ENCODE results near the gene ZMIZ1.

Gene ZMIZ1

DNA sequence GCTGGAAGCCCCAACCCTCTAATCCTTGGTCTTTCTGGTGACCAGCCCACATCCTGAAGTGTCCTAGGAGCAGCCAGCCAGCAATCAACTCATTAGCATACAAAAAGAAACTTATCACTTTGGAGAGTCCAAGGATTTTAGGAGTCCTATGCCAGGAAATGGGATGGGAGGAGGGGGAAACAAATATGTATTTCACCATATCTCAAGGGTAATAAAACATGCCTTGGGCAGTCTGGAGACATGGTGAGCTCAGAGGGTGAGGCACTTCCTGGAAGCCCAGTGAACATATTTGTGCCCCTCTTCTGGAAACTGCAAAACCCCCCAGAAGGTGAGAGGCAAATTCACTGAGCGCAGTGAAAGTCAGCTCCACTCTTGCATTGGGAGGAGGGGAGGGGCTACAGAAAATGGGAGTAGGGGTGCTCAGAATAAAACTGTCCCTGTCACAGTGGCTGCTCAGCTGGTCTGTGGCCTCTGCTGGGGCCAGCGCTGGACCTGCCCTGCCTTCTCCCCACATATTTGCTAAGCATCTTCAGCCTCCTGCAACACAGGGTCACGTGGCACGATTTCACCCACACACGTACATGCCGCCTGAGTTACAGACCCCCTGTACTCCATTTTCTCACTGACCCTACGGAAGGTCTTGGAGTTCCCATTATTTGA lies 17.7 kb upstream of the ZMIZ1 start:
- no peak for DNase-seq (ENCODE audit: low read depth in 2 of 2)

DNA sequence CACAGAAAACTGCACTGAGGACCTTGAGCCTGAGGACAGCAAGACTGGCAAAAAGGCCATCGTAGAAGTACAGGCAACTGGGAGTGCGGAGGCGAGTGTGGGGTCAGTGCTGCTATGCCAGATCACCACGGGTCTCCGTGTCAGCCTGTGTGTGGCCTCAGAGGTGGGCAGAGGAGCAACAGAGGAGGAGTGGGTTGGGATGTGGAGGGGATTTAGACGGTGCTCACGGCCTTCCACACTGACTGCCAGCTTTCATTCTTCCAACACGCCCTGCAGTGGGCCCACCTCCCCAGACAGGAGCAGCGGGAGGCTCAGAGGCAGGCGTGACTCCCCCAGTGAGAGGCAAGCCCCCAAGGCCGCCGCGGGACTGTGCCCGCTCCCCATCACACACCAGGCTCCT lies 17.0 kb upstream of the ZMIZ1 start:
- no peak for DNase-seq (ENCODE audit: low read depth in 2 of 2)

DNA sequence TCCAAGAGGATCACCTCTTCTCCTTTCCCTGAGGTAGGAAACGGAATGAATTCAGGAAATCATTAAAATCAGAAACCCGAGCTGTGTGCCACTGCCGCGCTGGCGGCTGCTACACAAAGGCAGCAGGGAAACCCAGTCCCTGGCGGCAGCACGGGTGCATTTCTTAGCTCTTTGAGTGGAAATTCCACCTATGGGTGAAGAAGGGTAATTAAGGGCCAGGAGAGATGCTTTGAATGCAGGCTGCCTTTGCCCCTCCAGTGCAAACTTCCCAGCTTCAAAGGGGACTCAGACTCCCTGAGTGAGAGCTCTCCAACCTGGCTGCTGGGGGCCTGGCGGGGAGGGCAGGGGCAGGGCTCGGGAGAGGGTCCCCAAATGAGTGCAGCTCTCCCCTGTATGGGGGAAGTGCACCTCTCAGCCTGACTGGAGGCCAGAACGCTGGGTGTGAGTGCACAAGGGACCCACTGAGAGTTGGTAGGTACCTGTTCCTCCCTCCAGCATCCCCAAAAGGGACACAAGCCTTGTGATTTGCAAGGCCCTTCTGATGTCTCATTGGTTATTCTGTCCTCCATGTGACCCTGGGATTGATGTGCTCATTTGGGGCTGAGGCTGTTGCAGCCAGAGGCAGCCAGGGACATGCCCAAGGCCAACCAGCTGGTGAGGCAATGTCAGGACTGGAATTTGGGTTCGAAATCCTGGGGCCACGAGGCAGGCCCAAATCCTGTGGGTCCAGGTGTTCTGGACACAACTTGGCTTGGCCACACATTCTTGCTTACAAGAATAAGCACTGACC lies 16.3 kb upstream of the ZMIZ1 start:
- no peak for DNase-seq (ENCODE audit: low read depth in 2 of 2)

DNA sequence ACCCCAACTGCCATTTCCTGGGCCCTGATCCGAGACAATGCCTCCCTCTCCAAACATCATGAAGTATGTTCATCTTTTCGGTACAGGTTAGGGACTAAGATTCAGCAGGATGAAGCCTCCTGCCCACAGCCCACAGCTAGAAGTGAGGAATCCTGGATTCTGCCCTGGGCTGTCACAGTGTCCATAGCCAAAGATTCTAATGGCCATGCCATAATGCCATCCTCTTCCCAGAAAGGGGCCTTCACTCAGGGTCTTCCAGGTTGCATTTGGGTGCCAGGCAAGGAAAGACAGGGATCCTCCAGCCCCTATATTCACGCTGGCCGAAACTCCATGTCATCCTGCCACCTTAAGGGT lies 15.7 kb upstream of the ZMIZ1 start:
- DNase-seq (ENCODE audit: low read depth in 2 of 2) = no peak

DNA sequence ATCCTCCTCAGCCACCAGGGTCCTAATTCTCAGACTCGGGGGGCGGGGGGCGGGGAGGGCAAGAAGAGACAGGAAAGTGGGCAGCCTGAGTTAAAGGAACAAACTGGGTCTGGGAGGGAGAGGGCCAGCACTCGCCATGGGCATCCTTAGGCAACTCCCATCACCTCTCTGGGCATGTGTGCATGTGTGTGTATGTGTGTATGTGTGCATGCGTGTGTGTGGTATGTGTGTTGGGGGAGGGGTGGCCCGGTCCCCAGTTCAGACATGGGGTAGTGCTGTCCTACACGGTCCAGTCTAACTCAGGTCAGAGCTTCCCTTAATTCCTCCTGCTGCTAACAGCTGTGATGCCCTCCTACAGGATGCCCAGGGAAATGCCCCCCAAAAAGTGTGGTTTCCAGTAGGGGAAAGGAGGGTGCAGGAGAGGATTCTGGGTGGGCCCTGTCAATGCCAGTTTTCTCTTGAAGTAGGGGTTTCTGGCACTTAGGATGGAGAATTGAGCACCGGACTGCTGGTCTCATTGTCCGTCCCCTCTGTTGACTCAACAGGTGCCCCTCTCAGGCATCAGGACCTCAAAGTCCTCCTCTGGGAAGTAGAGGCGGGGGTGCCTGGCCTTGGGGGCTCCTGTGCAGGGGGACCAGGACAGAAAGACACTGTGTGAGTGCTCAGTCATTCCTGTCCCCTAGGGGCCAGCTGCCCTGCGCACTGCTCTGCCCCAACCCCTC lies 15.1 kb upstream of the ZMIZ1 start:
- no peak for DNase-seq (ENCODE audit: low read depth in 2 of 2)

DNA sequence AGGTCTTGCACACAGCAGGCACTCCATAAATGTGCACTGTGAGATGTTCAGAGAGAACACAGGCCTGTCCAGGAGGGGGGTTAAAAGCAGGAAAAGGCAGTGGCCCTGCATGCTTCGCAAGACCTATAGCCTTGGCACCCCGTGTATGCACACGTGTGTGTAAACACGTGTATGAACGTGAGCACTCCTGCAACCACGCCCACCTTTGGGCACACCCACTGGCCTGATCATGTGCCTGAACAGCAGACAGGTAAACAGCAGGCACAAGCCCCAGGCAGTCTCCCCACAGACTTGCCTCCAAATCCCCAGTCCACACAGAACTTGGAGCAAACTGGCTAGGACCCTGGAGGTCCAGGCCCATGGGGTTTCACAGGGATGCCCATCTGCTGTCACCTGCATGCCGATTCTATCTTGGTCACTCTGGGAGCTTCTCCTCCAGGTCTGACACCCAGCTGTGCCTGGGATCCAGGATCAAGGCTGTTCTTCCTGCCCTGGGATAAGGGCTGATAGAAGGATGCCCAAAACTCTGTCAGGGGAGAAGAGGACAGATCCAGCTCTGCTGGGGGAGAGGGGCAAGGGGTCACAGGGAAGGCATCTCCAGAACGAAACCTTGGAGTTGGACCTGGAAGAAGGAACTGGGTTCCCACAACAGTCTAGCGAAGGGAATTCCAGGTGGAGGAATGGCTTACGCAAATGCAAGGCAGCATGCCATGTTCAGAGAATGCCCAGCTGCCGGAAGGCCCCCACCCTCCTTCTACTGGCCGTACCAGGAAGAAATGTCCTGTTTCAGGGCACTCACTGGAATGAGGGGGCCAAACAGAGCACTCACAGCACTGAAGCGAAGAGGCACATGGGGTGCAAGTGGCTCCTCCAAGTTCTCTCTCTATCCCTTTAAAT lies 14.3 kb upstream of the ZMIZ1 start:
- DNase-seq (ENCODE audit: low read depth in 2 of 2) = no peak

DNA sequence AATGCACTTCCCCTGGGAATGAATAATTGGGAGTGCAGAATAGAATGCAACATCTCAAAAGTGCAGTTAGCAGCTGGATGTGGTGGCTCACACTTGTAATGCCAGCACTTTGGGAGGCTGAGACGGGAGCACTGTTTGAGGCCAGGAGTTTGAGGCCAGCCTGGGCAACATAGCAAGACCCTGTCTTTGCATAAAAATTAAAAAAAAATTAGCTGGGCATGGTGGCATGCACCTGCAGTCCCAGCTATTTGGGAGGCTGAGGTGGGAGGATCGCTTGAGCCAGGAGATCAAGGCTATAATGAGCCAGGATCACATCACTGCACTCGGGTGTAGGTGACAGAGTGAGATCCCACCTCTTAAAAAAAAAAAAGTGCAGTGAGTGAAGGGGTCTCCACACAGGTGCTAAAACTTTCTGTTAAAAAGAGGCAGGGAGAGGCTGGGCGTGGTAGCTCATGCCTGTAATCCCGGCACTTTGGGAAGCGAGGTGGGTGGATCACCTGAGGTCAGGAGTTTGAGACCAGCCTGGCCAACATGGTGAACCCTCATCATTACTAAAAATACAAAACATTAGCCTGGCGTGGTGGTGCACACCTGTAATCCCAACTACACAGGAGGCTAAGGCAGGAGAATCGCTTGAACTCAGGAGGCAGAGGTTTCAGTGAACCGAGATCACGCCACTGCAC lies 13.5 kb upstream of the ZMIZ1 start:
- no peak for DNase-seq (ENCODE audit: low read depth in 2 of 2)

DNA sequence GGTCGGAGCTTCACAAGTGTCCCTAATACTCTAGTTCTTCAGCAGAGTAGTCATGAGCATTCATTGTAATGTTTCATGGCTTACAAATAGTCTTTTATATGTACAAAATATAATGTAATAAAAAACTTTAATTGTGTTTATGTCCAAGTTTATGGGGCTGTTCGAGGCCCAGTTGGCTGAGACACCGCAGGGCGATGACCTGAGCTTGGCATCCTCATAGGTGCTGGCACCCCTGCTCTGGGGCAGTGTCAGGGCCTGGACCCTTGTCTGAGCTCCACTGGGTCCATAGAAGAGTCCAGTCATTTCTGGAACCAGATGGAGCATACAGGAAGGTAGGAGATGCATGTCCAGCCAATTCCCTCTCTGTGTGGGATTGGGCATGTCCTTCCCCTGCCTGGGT lies 12.9 kb upstream of the ZMIZ1 start:
- no peak for DNase-seq (ENCODE audit: low read depth in 2 of 2)

DNA sequence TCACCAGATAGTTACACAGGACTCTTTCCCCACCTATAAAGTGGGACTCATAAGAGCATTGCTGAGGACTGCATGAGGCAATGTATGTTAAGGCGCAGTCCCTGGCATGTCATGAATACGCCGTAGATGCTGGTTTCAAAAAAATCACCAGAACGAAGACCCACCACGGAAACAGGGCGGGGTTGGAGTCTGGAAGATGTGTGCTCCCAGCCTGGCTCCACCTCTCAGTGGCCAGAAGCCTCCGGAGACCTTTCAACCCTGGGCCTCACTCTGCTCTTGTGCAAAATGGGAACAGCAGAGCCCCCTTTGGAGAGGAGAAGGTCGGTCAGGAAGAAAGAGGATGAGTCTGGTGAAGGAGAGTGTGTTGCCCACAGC lies 12.4 kb upstream of the ZMIZ1 start:
- no peak for DNase-seq (ENCODE audit: low read depth in 2 of 2)

DNA sequence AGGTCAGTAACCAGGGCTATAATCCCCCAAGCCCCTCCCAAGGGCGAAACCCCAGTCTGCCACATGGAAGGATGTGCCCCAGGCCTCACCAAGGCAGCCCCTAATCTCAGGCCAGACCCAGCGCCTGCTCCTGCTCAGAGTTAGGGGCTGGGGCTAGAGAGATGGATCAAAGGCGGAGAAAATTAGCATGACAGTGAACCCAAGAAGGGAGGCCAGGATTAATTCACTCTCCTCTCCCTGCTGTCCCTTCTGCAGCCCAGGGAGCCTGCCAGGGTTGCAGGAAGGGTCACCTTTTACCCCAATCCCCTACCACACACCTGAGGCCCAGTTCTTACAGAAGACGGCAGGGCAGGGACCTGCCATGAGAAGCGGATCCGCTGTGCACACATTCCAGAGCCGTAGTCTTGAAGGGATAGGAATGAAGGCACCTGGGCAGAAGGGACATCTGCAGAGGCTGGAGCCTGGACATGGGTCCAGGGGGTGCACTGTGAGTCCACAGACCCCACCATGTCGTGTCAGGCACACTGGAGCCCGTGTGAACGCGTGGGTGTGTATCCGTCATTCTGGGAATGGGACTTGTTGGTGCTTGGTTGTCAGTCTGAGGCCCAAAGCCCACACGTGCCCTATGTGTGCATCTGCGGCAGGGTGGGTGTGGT lies 11.9 kb upstream of the ZMIZ1 start:
- DNase-seq (ENCODE audit: low read depth in 2 of 2) = no peak

DNA sequence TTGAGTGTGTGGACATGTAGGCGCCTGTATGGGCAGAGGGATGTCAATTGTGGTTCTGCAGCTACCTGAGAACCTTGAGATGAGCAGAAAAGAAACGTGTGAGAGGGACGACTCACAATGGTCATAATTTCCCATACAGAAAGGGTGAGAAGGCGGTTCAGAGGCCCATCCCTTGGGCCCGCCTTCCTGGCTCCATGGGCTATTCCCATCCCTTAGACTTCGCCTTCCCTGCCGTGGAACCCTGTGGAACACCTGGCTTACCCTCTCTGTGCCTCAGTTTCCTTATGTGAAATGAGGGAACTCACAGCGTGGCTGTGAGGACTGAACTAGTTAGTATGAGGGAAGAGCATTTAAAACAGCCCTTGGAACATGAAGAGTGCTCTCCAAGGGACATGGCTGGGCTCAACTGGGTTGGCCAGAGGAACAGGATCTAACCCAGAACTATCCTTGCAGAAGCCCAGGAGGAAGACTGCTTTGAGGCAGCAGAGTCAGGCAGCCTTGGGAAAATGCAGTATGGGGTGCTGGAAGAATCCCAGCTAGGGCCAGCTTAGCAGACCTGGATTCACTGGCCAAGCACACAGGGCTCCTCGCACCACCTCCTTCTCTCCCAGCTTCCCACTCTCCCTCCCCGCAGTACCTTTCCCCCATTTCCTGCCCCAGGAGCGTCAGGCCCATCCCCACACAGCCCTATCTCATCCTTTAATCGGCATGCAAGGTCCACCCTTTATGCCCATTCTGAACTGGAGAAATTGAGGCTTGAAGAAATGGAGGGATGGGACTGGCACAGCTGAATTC lies 11.1 kb upstream of the ZMIZ1 start:
- DNase-seq (ENCODE audit: low read depth in 2 of 2) = no peak

DNA sequence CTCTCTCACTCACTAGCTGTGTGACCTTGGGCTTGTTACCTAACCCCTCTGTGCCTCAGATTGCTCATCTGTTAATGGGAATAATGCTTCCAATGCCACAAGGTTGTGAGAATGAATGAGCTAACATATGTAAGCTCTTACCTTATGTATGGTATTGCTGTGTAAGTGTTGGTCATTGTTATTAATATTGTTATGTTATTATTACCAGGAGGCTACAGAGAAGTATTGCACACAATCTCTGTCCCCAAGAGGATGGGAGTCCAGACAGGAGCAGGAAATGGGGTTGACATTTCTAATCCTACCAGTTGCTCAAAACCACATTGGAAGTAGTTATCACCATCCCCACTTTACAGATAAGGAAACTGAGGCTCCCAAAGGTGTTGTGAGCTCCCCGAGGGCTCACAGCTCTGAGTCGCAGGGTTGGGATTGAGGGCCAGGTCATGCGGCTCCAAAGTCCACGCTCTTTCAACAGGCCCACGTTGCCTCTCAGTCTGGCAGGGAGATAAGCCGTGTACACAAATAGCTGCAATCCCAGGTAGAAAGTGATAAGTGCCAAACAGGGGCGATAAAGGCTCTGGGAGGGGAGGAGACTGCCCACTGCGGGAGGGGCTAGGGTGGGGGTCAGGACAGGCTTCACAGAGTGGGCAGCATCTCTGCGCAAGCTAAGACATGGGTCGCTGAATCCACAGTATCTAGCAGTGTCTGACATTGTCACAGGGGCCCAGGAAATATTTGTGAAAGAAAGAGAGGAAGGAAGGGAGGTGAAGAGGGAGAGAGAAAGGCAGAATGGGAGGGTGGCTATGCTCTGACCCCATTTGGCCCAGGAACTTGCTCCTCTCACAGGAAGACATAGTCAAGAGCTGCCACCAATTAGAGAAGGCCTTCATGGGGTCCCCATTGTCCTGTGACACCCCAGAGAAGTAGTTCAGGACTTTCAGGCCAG lies 9.6 kb upstream of the ZMIZ1 start:
- DNase-seq (ENCODE audit: low read depth in 2 of 2) = no peak

DNA sequence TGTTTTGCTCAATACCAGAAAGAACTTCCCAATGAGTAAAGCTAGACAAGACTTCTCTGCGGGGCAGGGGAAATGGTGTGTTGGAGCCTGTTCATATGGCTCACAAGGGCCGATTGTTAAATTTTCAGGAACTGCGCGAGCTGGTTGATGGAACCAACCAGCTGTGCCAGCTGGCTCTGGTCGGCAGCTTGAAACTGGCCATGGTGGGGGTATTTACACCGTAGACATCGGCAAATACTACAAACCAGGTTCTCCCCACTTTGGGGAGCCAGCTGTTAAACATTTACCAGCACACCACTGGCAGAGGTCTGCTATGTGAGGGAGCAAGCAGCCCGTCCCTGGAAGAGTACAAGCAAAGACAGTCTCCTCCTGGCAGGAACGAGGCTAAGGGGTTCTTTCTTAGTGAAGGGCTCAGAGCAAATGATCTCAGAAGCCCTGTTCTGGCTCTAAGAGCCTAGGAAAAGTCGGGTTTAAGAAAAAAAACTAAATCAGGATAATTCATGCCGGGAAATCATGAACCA lies 8.8 kb upstream of the ZMIZ1 start:
- DNase-seq (ENCODE audit: low read depth in 2 of 2) = no peak

DNA sequence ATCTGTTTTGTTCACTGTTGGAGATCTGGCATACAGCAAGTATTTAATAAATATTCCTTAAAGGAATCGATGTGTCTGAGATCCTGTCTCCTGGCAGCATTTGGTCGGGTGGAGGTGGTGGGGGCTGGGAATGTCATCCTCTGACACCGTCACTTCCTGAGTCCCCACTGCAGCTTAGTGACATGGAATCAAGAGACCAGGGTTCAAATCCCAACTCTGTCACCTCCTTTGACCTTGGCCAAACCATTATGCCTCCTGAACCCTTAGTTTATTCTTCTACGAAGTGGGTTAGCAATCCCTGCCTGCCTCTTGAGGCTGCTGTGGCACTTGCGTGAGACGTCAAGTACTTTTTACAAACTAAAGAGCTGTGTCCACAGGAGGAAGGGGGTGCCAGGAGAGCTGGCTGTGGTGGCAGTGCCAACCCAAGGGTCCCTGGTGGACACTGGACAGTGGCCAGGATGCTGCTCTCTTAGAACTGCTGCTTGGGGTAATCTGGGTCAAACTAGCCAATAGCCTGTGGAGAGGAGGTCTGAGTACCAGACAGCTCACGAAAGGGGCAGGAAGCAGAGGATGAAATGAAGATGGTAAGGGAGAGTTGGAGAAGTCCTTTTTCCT lies 8.0 kb upstream of the ZMIZ1 start:
- DNase-seq (ENCODE audit: low read depth in 2 of 2) = no peak

DNA sequence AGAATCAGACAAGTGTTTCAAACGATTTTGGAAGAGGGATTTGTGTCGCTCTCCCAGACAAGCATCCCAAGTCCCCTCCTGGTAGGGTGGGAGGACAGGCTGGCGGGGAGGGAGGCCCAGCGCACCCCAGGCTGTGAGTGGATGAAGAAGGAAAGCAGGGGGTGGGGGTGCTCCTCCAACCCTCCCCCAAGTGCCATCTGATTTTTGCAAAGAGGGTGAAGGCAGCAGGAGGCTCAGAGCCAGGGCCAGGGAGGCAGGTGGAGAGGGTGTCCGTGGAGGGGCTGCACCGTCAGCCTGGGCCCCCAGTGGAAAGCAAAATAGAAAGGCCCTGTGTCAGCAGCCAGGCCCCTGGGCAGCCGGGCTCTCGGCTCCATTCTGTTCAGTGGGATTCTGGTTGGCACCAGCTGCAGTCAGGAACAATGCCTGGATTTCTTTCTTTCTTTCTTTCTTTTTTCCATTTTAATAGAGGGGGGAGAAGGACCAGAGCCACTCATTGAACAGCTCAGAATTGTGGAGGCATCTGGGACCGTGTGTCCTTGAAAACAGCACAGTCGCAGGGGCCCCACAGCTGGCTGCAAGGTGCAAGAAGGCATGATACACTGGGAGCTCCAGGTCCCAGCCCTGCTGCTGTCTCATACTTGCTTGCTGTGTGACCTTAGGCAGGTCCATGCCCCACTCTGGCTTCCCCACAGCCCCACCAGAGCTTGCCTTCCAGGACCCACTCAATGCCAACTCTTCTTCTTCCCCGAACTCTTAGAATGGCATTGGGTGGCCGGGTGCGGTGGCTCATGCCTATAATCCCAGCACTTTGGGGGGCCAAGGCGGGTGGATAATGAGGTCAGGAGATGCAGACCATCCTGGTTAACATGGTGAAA lies 7.1 kb upstream of the ZMIZ1 start:
- no peak for DNase-seq (ENCODE audit: low read depth in 2 of 2)

DNA sequence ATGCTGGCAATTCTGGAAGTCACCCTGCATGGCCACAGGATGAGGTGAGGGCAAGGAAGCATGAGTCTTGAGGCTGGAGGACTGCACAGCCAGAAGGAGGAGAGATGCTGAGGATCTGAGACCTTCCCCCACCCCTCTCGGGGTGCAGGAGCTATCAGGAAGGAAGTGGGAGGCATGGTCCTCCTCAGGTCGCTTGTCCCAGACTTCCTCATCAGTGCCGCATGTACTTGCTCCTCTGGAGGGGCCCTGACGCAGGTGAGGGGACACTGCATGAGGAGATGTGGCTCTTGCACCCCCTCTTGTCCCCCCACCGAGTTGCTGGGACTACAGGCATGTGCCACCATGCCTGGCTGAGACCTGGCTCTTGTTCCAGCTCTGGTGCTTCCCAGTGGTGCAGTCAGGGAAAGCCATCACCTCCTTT lies 5.7 kb upstream of the ZMIZ1 start:
- no peak for DNase-seq (ENCODE audit: low read depth in 2 of 2)
